ENCODE measurements around the gene SRCAP.

DNA sequence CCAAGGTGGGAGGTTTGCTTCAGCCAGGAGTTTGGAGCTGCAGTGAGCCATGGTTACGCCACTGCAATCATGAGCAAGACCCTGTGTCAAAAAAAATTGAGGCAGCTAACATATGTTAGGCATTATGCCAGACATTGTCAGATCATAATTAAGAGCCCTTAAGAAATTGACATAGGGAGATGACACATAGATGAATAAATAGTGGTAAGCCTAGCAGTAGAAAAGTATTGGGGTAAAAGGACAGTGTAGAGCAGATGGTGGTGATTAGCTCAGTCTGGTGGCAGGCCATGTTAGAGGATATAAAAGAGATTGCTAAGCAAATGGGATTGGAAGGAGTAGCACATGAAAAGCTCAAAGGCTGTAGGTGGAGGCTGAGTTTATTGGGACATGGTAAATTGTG lies 22.6 kb downstream of the SRCAP start:
- no peak for TF ChIP-seq EZH2 (IDR thresholded peaks at IDR 0.05; ENCODE audit: borderline replicate concordance, low read length)
- TF ChIP-seq, protein P1, sequence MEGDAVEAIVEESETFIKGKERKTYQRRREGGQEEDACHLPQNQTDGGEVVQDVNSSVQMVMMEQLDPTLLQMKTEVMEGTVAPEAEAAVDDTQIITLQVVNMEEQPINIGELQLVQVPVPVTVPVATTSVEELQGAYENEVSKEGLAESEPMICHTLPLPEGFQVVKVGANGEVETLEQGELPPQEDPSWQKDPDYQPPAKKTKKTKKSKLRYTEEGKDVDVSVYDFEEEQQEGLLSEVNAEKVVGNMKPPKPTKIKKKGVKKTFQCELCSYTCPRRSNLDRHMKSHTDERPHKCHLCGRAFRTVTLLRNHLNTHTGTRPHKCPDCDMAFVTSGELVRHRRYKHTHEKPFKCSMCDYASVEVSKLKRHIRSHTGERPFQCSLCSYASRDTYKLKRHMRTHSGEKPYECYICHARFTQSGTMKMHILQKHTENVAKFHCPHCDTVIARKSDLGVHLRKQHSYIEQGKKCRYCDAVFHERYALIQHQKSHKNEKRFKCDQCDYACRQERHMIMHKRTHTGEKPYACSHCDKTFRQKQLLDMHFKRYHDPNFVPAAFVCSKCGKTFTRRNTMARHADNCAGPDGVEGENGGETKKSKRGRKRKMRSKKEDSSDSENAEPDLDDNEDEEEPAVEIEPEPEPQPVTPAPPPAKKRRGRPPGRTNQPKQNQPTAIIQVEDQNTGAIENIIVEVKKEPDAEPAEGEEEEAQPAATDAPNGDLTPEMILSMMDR (IDR thresholded peaks at IDR 0.05; ENCODE audit: low read length) = no peak

Measured in OCI-LY1 (cell line).